Fibroblast of peridontal ligament (primary cell): ENCODE results near the gene RRBP1.

Experiments used
- DNase-seq: peaks from one replicate; pipeline ENCODE4 v3.0.0-alpha.2; 2010; ENCODE audit errors: extremely low read depth

Gene RRBP1

DNA sequence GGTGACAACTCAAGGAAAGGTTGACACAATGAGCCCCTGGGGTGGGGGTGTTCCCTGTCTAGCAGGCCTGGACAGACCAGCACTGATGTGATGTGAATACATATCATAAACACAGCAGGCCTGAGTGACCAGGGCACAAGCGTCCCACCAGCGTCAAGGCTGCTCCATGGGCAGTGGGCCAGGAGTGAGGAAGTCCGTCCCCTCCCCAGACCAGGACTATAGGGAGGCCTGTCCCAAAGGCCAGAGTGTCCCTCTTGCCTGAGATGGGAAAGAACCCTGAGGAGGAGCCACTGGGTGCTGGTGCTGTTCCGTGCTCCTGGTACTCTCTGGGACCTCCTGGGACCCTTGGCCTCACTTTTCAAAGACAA is 44.6 kb downstream of the RRBP1 start:
- DNase-seq, result no peak

GRCh38 chr20:17636523-17637412 is 45.3 kb downstream of the RRBP1 start:
- DNase-seq, result no peak

- no peak for DNase-seq
Measured at GRCh38 chr20:17635332-17636244, 46.5 kb downstream of the RRBP1 start.

DNA sequence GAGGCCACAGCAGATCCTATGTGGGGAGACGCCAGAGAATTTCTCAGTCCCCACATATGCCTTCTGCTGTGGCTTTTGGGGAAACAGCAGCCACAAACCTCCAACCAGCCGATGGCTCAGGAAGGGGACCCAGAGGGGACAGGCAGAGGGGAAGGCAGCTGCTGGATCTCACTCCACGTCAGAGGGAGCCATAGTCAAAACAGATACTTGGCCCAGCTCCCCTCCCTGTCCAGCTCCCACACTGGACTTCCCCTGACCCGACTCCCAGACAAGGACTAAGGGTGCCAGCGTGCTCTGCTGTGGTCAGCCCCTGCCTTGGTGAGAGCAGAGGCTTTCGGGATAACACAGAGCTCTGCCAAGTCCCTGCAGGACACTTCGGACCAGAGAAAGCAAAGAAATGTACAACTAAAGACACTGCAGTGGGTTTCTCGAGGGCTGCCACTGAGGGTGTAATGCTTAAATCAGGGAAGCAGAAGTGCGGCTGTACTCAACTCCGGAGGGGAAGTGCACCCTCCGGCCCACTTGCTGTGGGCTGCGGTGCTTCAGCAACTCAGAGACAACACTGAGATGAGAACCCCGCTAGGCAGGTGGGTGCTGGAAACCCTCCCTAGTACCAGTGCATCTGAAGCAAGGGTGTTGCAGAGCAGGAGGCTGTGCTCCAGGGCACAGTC is 47.2 kb downstream of the RRBP1 start:
- no peak for DNase-seq

DNA sequence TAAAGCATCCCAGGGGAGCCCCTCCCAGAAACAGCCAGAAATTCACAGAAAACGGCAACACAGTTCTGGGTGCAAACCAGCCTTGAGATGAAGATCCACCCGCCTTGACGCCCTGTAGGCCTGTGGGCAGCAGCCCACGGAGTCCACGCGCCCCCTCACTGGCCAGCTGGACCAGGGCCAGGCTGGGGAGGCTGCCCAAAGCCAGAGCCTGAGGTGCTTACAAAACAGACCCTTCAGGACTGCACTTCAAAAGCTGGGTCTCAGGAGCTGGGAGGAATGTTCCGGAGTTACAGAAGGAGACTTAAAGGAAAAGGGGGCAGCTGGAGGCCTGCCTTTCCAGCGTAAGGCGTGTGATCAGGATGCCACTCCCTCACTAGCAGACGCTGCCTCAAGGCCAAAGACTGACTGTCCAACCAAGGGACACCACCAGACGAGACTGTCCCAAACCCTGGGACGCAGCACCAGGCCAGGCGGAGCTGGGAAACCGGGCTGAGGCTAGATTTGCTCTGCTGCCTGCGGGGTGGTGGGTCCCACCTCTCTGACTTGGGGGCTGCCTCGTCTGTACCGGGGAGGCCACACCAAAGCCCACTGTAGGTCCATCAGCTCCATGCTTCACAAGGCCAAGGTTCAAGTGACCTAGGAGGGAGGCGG is 48.1 kb downstream of the RRBP1 start:
- DNase-seq, result no peak

DNA sequence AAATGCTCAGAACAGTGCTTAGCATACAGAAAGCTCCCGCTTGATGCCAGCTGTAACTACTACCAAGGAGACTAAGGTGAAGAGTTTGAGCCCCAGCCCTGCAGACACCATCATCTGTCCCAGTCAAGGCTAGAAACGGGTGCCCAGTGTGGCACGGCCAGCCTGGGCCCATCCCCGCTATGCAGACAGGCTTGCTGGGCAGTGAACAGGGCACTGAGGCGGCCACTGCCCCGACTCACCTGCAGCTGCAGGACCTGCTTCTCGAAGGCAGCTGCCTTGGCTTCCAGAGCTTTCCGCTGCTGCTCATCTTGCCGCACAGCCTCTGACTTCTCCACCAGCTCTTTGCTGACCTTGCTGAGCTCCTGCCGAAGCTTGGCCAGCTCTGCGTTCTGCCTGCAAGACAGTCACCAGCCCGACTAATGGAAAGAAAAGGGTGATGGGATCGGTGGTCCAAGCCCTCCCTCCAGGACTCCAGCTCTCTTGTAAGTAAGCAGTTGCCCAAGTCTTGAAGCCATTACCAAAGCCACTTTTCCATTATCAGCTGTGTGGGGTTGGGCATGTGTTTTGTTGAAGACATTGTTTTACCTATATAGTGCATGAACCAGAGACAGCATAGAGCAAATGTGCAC is 48.7 kb downstream of the RRBP1 start:
- DNase-seq, result no peak

- DNase-seq, result no peak
Measured at GRCh38 chr20:17631576-17632319, 50.3 kb downstream of the RRBP1 start.

GRCh38 chr20:17630806-17631195 is 51.2 kb downstream of the RRBP1 start:
- DNase-seq, result no peak

GRCh38 chr20:17630151-17630805 is 51.8 kb downstream of the RRBP1 start:
- no peak for DNase-seq

DNA sequence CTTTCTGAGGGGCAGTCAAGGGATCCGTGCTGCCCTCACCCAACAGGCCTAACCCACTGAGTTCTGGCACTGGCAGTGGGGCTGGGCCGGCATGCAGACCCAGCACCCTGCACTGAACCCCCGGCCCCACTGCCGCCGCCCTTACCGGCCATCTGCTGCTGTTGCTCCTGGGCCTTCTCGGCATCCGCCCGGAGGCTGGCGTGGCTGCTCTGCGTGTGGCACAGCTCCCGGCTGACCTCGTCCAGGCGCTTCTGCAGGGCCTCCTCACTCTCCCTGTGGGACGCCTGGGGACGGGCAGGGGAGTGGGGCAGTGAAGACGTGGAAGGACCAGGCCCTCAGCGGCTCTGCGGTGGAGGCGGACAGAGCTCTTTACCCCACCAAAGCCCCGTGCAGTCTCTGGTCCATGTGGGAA is 52.4 kb downstream of the RRBP1 start:
- DNase-seq, result no peak

GRCh38 chr20:17629025-17629424 is 53.0 kb downstream of the RRBP1 start:
- no peak for DNase-seq

DNA sequence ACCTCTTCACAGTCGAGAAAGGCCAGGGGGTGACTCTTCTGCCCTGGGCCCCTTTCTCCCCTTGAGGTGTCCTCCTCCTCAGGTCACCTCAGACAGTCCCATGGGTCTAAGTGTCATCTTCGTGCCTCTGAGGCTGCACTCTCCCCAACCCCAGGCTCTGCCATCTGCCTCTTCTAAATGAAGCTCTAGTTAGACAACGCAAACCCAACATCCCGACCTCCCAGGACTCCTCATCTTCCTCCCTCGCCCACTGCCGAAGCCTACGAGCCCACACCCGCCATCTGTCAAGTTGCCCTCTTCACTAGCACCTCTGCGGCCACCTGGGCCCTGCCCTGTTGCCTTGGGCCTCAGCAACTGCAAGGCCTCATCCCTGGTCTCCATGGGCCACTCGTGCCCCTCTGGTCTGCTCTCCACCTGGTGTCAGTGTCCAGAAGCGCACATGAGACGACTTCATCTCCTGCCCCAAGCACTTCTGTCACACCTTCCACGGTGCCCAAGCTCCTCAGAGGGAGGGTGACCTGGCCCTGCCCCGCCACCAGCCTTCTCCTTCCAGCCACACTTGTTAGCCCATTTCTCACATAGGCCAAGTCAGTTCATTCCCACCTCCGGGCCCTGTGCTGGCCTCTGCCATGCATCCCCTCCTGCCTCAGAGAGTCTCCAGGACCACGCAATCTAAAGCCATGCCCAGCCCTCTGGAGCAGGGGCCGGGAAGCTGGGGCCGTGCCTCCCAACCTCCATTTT is 53.8 kb downstream of the RRBP1 start:
- DNase-seq, result no peak

DNA sequence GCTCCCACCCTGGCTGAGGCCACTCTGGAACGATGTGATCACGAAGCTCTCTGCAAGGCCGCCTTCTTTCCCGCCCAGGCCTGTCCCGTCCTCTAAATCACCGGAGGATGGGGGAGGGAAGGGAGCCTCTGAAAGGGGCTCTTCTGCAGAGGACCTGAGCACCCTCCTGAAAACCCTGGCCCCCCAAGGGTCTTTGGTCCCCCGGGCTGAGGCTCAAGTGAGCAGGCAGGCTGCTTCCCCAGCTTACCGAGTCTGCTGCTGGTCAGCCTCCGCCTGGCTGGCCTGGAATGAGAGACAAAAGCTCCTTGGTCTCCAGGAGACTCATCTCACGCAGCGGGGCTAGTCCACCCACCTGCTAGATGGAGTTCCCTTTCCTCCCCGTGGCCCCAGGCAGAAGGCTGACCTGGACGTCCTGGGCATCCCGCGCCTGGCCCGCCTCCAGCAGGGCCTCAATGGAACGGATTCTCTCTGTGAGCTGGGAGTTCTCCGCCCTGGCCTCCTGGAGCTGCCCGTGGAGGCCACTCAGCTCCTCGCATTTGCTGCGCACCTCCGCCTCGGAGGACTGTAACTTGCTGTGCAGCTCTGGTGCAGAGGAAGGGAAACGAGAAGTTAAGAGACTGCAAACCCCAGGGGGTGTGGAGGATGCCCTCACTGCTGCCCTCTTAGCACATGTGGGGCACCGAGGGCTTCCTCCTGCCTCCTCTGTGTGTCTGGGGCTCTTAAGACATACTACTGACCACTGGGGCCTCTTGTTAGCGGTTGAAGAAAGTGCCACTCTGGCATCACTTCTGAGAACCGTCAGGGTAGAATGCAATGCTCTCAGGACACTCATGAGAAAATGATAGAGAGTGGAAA is 54.7 kb downstream of the RRBP1 start:
- DNase-seq, result no peak

DNA sequence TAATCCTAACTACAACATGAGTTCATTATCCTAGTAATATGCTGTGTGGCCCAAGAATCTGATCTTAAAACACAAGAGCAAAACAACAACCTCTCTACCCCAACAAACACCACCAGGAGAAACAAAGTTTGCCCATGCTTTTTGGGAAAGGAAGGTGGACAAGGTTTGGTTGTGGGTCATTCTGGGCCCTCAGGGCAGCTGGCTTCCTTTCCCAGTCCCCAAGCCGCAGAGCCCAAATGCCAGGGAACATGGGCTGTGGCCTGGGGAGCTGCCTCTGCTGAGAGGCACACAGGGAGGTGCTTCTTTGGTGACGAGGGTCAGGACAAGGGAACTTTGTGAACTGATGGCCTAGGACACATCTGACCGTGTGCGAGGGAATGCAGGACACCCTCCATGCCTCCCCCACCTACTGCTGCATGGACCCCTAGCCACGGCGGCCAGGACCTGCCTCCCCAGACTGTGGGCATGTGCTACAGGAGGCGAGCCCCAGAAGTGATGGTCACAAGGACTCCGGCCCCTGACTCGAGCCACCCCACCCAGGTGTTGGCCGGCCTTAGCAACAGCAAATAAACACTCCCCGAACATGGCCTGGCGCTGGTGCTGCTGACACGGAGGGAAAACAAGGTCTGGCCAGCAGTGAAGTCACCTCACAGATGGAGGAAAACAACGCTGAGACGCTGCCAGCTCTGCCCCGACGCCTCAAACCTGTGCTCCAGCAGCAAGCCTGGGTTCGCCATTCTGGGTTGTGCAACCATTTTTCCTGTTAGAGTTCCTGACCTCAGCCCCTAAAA is 55.6 kb downstream of the RRBP1 start:
- no peak for DNase-seq

DNA sequence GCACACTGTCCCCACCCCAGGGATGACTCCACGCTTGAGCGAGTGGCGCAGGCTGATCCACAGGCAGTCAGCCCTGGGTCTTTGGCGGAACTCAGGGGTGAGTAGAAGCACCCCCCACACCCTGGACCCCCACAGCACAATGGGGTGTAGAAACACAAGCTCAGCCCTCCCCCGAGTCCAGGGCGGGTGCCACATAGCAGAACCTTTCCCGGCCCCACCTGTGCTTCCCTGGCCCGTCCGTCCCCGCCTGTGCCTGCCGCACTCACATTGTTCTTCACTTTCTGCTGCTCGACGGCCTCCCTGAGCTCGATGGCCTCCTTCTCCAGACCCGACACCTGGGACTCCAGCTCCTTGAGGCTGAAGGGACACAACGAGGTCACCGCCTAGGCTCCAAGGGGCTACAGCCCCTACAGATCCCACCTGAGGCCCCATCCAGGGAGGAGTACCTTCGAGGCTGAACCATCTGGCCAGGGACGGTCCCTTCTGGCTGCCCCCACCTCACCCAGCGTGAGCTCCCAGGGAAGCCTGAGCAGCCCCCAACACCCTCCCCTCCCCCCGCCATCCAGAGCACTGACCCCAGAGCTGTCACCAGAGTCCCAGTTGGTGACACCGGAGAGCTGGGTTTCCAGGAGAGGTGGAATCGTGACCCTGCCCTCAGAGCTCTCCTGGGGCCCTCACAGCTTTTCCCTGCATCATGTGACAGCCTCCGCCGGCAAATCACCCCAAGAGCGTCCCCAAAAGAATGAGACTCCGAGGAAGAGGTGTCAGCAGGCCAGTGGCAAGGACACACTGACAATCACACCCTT is 56.6 kb downstream of the RRBP1 start:
- DNase-seq, result no peak

- DNase-seq, result no peak
Measured at GRCh38 chr20:17624551-17625245, 57.3 kb downstream of the RRBP1 start.
